MM.1S (cell line): Measurements from ENCODE around the gene LRRC4C.

Source experiments
- DNase-seq: peaks from one replicate; pipeline ENCODE4 v3.0.0-alpha.2; 2015
- H2AFZ ChIP-seq: fragments of 300-600 bp; sonication (generic); 2 replicates; pipeline ENCODE4 v1.6.0; 2016; ENCODE audit warnings: antibody characterized with exemption, low read length
- H3F3A ChIP-seq: fragments of 300-600 bp; sonication (generic); 2 replicates; pipeline ENCODE4 v1.6.1; 2016; ENCODE audit warnings: mild to moderate bottlenecking, antibody characterized with exemption, low read length, moderate library complexity, mixed read lengths; ENCODE audit not compliant: insufficient read depth
- H3K27ac ChIP-seq: fragments of 300-600 bp; sonication (generic); 2 replicates; pipeline ENCODE4 v1.5.1; 2016; ENCODE audit warnings: mild to moderate bottlenecking, low read length
- H3K27me3 ChIP-seq: fragments of 300-600 bp; sonication (generic); replicated peaks from 2 replicates; pipeline ENCODE4 v1.6.0; 2016; ENCODE audit warnings: low read length; ENCODE audit not compliant: insufficient read depth
- H3K36me3 ChIP-seq: fragments of 300-600 bp; sonication (generic); replicated peaks from 2 replicates; pipeline ENCODE4 v1.6.1; 2016; ENCODE audit warnings: mild to moderate bottlenecking, low read length, mixed read lengths; ENCODE audit not compliant: insufficient read depth
- H3K4me1 ChIP-seq: fragments of 300-600 bp; sonication (generic); 2 replicates; pipeline ENCODE4 v1.6.1; 2016; ENCODE audit warnings: low read length, mixed read lengths
- H3K4me2 ChIP-seq: fragments of 300-600 bp; sonication (generic); 2 replicates; pipeline ENCODE4 v1.6.0; 2016; ENCODE audit warnings: low read depth, low read length
- H3K4me3 ChIP-seq: fragments of 300-600 bp; sonication (generic); 2 replicates; pipeline ENCODE4 v1.5.1; 2016; ENCODE audit warnings: low read length, mixed read lengths
- H3K79me2 ChIP-seq: fragments of 300-600 bp; sonication (generic); 2 replicates; pipeline ENCODE4 v1.6.1; 2016; ENCODE audit warnings: mixed run types, low read length, mixed read lengths
- H3K9ac ChIP-seq: fragments of 300-600 bp; sonication (generic); 2 replicates; pipeline ENCODE4 v1.6.1; 2016; ENCODE audit warnings: low read length, mixed read lengths
- H3K9me2 ChIP-seq: fragments of 300-600 bp; sonication (generic); replicated peaks from 2 replicates; pipeline ENCODE4 v1.6.1; 2016; ENCODE audit warnings: mild to moderate bottlenecking, low read length, mixed read lengths; ENCODE audit not compliant: insufficient read depth
- H3K9me3 ChIP-seq: fragments of 300-600 bp; sonication (generic); replicated peaks from 2 replicates; pipeline ENCODE4 v1.6.1; 2016; ENCODE audit warnings: mild to moderate bottlenecking, low read length, mixed read lengths; ENCODE audit not compliant: insufficient read depth
- H4K20me1 ChIP-seq: fragments of 300-600 bp; sonication (generic); 2 replicates; pipeline ENCODE4 v1.6.1; 2016; ENCODE audit warnings: mild to moderate bottlenecking, low read length, moderate library complexity, mixed read lengths; ENCODE audit not compliant: insufficient read depth
- CTCF ChIP-seq: fragments of 300-600 bp; sonication (generic); IDR thresholded peaks from 2 replicates; pipeline ENCODE4 v1.5.1; 2016; ENCODE audit warnings: antibody characterized with exemption, low read length, mixed read lengths
- EZH2 ChIP-seq: fragments of 300-600 bp; sonication (generic); optimal IDR thresholded peaks from 2 replicates; pipeline ENCODE3; 2017; ENCODE audit warnings: low read depth, mild to moderate bottlenecking, antibody characterized with exemption, low read length, mixed read lengths
- EZH2phosphoT487 ChIP-seq: fragments of 300-600 bp; sonication (generic); IDR thresholded peaks from 2 replicates; pipeline ENCODE4 v1.6.1; 2018; ENCODE audit warnings: antibody characterized with exemption, low read length

LRRC4C gene

GRCh38 chr11:41134971-41135370 is 324.5 kb downstream of the LRRC4C start:
- H3K36me3 ChIP-seq, result no peaks in the 10 kb centered on the region
- no peaks in the 10 kb centered on the region for H3K9me2 ChIP-seq
- no peaks in the 10 kb centered on the region for H3K4me1 ChIP-seq
- H3K27ac ChIP-seq, result no peak overlapping the region
- no peak for DNase-seq
- H3K9me3 ChIP-seq, result no peaks in the 10 kb centered on the region
- H3K79me2 ChIP-seq, result no peaks in the 10 kb centered on the region
- no peaks in the 10 kb centered on the region for H3F3A ChIP-seq
- H3K9ac ChIP-seq, result no peak overlapping the region
- no peak overlapping the region for H2AFZ ChIP-seq
- TF ChIP-seq CTCF, result no peak
- no peak for TF ChIP-seq EZH2
- TF ChIP-seq EZH2phosphoT487, result no peak
- H3K4me3 ChIP-seq, result no peak overlapping the region
- H3K27me3 ChIP-seq, result no peaks in the 10 kb centered on the region
- no peak overlapping the region for H3K4me2 ChIP-seq
- no peaks in the 10 kb centered on the region for H4K20me1 ChIP-seq

GRCh38 chr11:41133023-41133422 is 326.4 kb downstream of the LRRC4C start:
- Histone ChIP-seq H3K27ac (no peak overlapping the region), H3K4me2 (no peak overlapping the region), H3F3A (no peaks in the 10 kb centered on the region), H3K4me3 (no peak overlapping the region), H3K36me3 (no peaks in the 10 kb centered on the region), H3K9me3 (no peaks in the 10 kb centered on the region), H3K27me3 (no peaks in the 10 kb centered on the region), H3K4me1 (no peaks in the 10 kb centered on the region), H4K20me1 (no peaks in the 10 kb centered on the region), H3K79me2 (no peaks in the 10 kb centered on the region), H2AFZ (no peak overlapping the region), H3K9ac (no peak overlapping the region), H3K9me2 (no peaks in the 10 kb centered on the region)
- TF ChIP-seq CTCF (no peak), EZH2 (no peak), EZH2phosphoT487 (no peak)
- DNase-seq, result no peak

DNA sequence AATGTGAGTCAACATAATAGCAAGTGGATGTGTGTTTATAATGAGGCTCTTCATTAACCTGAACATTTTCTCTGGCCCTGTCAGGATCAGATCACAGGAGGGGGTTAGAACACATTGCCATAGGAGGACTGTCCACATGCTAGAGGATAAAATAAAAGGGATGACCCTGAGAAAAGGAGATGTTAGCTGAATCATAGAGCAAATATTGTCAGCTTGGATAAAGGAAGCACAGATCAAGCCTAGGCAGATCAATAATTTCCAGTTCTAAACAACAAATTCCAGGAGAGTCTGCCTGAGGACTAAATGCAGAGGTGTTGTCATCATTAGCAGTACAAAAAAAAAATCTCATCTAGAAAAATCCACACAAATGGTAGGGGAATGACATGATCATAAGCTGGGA is 337.9 kb downstream of the LRRC4C start:
- Histone ChIP-seq H3K9ac (no peak overlapping the region), H3K4me1 (peaks cover 8% of the 10 kb centered on the region), H3K4me2 (no peak overlapping the region), H3K27ac (no peak overlapping the region), H3K9me3 (no peaks in the 10 kb centered on the region), H3K79me2 (no peaks in the 10 kb centered on the region), H3K27me3 (no peaks in the 10 kb centered on the region), H2AFZ (no peak overlapping the region), H3F3A (no peaks in the 10 kb centered on the region), H3K9me2 (no peaks in the 10 kb centered on the region), H3K36me3 (no peaks in the 10 kb centered on the region), H4K20me1 (no peaks in the 10 kb centered on the region), H3K4me3 (no peak overlapping the region)
- no peak for TF ChIP-seq EZH2
- TF ChIP-seq EZH2phosphoT487, result no peak
- TF ChIP-seq CTCF, result no peak
- no peak for DNase-seq
